Measurements from ENCODE around the gene TBL3.

- TF ChIP-seq RAD21 (IDR thresholded peaks at IDR 0.05) (no peak), CTCF (IDR thresholded peaks at IDR 0.05; ENCODE audit: low read depth, low read length, missing input control) (no peak), ZBTB33 (IDR thresholded peaks at IDR 0.05) (no peak), SP1 (IDR thresholded peaks at IDR 0.05) (no peak)
These were observed 26.5 kb downstream of the TBL3 start for GRCh38 chr16:1998360-1998835.
